Ishikawa (cell line): ENCODE data around the gene POLD3.

Experiments used
- EGR1 ChIP-seq: IDR thresholded peaks from 2 replicates; pipeline ENCODE4 v1.6.1; 2012
- EP300 ChIP-seq: IDR thresholded peaks from 2 replicates; pipeline ENCODE4 v1.6.1; 2012; ENCODE audit warnings: borderline replicate concordance
- NFIC ChIP-seq: IDR thresholded peaks from 2 replicates; pipeline ENCODE4 v1.6.1; 2012
- TAF1 ChIP-seq: IDR thresholded peaks from 2 replicates; pipeline ENCODE4 v1.6.1; 2012; ENCODE audit warnings: low read depth, mild to moderate bottlenecking
- TEAD4 ChIP-seq: IDR thresholded peaks from 2 replicates; pipeline ENCODE4 v1.6.1; 2012
- YY1 ChIP-seq: IDR thresholded peaks from 2 replicates; pipeline ENCODE4 v1.6.1; 2012; ENCODE audit warnings: low read depth

GRCh38 chr11:74593463-74593862 is 1.1 kb downstream of the POLD3 start:
- TF ChIP-seq NFIC (no peak), EP300 (no peak), YY1 (no peak), TEAD4 (no peak), EGR1 (no peak), TAF1 (no peak)
